ENCODE data around the gene MYH11.
"Not testable (repeated sequence)": the region's sequence is repeated elsewhere in the genome, so short reads cannot be mapped to it uniquely, and the experiment has no call there.

The MYH11 gene

GRCh38 chr16:15704545-15704987 lies 152.3 kb downstream of the MYH11 start:
- Histone ChIP-seq H3K36me3 (ENCODE audit: control insufficient read depth, insufficient read depth, low read length, severe bottlenecking) (peaks cover 12% of the 10 kb centered on the region), H3K4me1 (ENCODE audit: control insufficient read depth, insufficient read depth, low read length) (no peaks in the 10 kb centered on the region), H3K27me3 (replicated peaks; ENCODE audit: control insufficient read depth, insufficient read depth, low read length) (no peaks in the 10 kb centered on the region), H3K9me3 (ENCODE audit: control insufficient read depth, low read length) (no peaks in the 10 kb centered on the region), H3K4me3 (ENCODE audit: low read length) (no peak overlapping the region), H3K9ac (ENCODE audit: low read length) (no peak overlapping the region)
- peak; percentile 90 for DNase-seq (ENCODE audit: low read depth)

GRCh38 chr16:15703029-15703736 lies 153.6 kb downstream of the MYH11 start:
- no peak overlapping the region for H3K4me3 ChIP-seq (ENCODE audit: low read length)
- no peaks in the 10 kb centered on the region for H3K9me3 ChIP-seq (ENCODE audit: control insufficient read depth, low read length)
- H3K27me3 ChIP-seq (replicated peaks; ENCODE audit: control insufficient read depth, insufficient read depth, low read length) = no peaks in the 10 kb centered on the region
- H3K9ac ChIP-seq (ENCODE audit: low read length) = no peak overlapping the region
- DNase-seq (ENCODE audit: low read depth) = no peak
- no peaks in the 10 kb centered on the region for H3K4me1 ChIP-seq (ENCODE audit: control insufficient read depth, insufficient read depth, low read length)
- peaks cover 26% of the 10 kb centered on the region for H3K36me3 ChIP-seq (ENCODE audit: control insufficient read depth, insufficient read depth, low read length, severe bottlenecking)

GRCh38 chr16:15701975-15702970 lies 154.6 kb downstream of the MYH11 start:
- no peak overlapping the region for H3K4me3 ChIP-seq (ENCODE audit: low read length)
- peaks cover 29% of the 10 kb centered on the region for H3K36me3 ChIP-seq (ENCODE audit: control insufficient read depth, insufficient read depth, low read length, severe bottlenecking)
- H3K4me1 ChIP-seq (ENCODE audit: control insufficient read depth, insufficient read depth, low read length) = no peaks in the 10 kb centered on the region
- no peaks in the 10 kb centered on the region for H3K27me3 ChIP-seq (replicated peaks; ENCODE audit: control insufficient read depth, insufficient read depth, low read length)
- DNase-seq (ENCODE audit: low read depth) = peak; percentile 9
- H3K9me3 ChIP-seq (ENCODE audit: control insufficient read depth, low read length) = no peaks in the 10 kb centered on the region
- H3K9ac ChIP-seq (ENCODE audit: low read length) = no peak overlapping the region

- no peak overlapping the region for H3K9ac ChIP-seq (ENCODE audit: low read length)
- H3K27me3 ChIP-seq (replicated peaks; ENCODE audit: control insufficient read depth, insufficient read depth, low read length) = no peaks in the 10 kb centered on the region
- peaks cover 36% of the 10 kb centered on the region for H3K36me3 ChIP-seq (ENCODE audit: control insufficient read depth, insufficient read depth, low read length, severe bottlenecking)
- DNase-seq (ENCODE audit: low read depth) = no peak
- no peaks in the 10 kb centered on the region for H3K9me3 ChIP-seq (ENCODE audit: control insufficient read depth, low read length)
- no peaks in the 10 kb centered on the region for H3K4me1 ChIP-seq (ENCODE audit: control insufficient read depth, insufficient read depth, low read length)
- H3K4me3 ChIP-seq (ENCODE audit: low read length) = no peak overlapping the region
These were observed 155.5 kb downstream of the MYH11 start for GRCh38 chr16:15701367-15701766.

- H3K4me3 ChIP-seq (ENCODE audit: low read length) = no peak overlapping the region
- peaks cover 38% of the 10 kb centered on the region for H3K36me3 ChIP-seq (ENCODE audit: control insufficient read depth, insufficient read depth, low read length, severe bottlenecking)
- no peak for DNase-seq (ENCODE audit: low read depth)
- no peaks in the 10 kb centered on the region for H3K27me3 ChIP-seq (replicated peaks; ENCODE audit: control insufficient read depth, insufficient read depth, low read length)
- no peaks in the 10 kb centered on the region for H3K9me3 ChIP-seq (ENCODE audit: control insufficient read depth, low read length)
- H3K9ac ChIP-seq (ENCODE audit: low read length) = no peak overlapping the region
- no peaks in the 10 kb centered on the region for H3K4me1 ChIP-seq (ENCODE audit: control insufficient read depth, insufficient read depth, low read length)
These were observed 157.0 kb downstream of the MYH11 start for GRCh38 chr16:15699819-15700218.

- H3K4me1 ChIP-seq (ENCODE audit: control insufficient read depth, insufficient read depth, low read length) = no peaks in the 10 kb centered on the region
- H3K27me3 ChIP-seq (replicated peaks; ENCODE audit: control insufficient read depth, insufficient read depth, low read length) = no peaks in the 10 kb centered on the region
- no peak overlapping the region for H3K9ac ChIP-seq (ENCODE audit: low read length)
- no peak for DNase-seq (ENCODE audit: low read depth)
- H3K4me3 ChIP-seq (ENCODE audit: low read length) = no peak overlapping the region
- no peaks in the 10 kb centered on the region for H3K9me3 ChIP-seq (ENCODE audit: control insufficient read depth, low read length)
- peaks cover 37% of the 10 kb centered on the region for H3K36me3 ChIP-seq (ENCODE audit: control insufficient read depth, insufficient read depth, low read length, severe bottlenecking)
These were observed 162.3 kb downstream of the MYH11 start for GRCh38 chr16:15694499-15694898.

- H3K36me3 ChIP-seq (ENCODE audit: control insufficient read depth, insufficient read depth, low read length, severe bottlenecking) = peaks cover 29% of the 10 kb centered on the region
- not testable (repeated sequence) for H3K4me3 ChIP-seq (ENCODE audit: low read length); H3K9ac ChIP-seq (ENCODE audit: low read length); H3K27me3 ChIP-seq (replicated peaks; ENCODE audit: control insufficient read depth, insufficient read depth, low read length); DNase-seq (ENCODE audit: low read depth); H3K4me1 ChIP-seq (ENCODE audit: control insufficient read depth, insufficient read depth, low read length); H3K9me3 ChIP-seq (ENCODE audit: control insufficient read depth, low read length)
These were observed 164.3 kb downstream of the MYH11 start for GRCh38 chr16:15692508-15692907.

GRCh38 chr16:15691046-15691445 lies 165.8 kb downstream of the MYH11 start:
- Histone ChIP-seq H3K27me3 (replicated peaks; ENCODE audit: control insufficient read depth, insufficient read depth, low read length) (no peaks in the 10 kb centered on the region), H3K9me3 (ENCODE audit: control insufficient read depth, low read length) (no peaks in the 10 kb centered on the region), H3K36me3 (ENCODE audit: control insufficient read depth, insufficient read depth, low read length, severe bottlenecking) (peaks cover 26% of the 10 kb centered on the region), H3K4me3 (ENCODE audit: low read length) (no peak overlapping the region), H3K4me1 (ENCODE audit: control insufficient read depth, insufficient read depth, low read length) (no peaks in the 10 kb centered on the region), H3K9ac (ENCODE audit: low read length) (no peak overlapping the region)
- DNase-seq (ENCODE audit: low read depth) = no peak

- H3K27me3 ChIP-seq (replicated peaks; ENCODE audit: control insufficient read depth, insufficient read depth, low read length) = no peaks in the 10 kb centered on the region
- peaks cover 26% of the 10 kb centered on the region for H3K36me3 ChIP-seq (ENCODE audit: control insufficient read depth, insufficient read depth, low read length, severe bottlenecking)
- H3K9ac ChIP-seq (ENCODE audit: low read length) = no peak overlapping the region
- H3K4me3 ChIP-seq (ENCODE audit: low read length) = no peak overlapping the region
- H3K9me3 ChIP-seq (ENCODE audit: control insufficient read depth, low read length) = no peaks in the 10 kb centered on the region
- no peaks in the 10 kb centered on the region for H3K4me1 ChIP-seq (ENCODE audit: control insufficient read depth, insufficient read depth, low read length)
- DNase-seq (ENCODE audit: low read depth) = peak; percentile 41
These were observed 166.5 kb downstream of the MYH11 start for GRCh38 chr16:15690296-15690695.

- H3K4me1 ChIP-seq (ENCODE audit: control insufficient read depth, insufficient read depth, low read length) = no peaks in the 10 kb centered on the region
- no peaks in the 10 kb centered on the region for H3K27me3 ChIP-seq (replicated peaks; ENCODE audit: control insufficient read depth, insufficient read depth, low read length)
- no peak overlapping the region for H3K9ac ChIP-seq (ENCODE audit: low read length)
- no peaks in the 10 kb centered on the region for H3K9me3 ChIP-seq (ENCODE audit: control insufficient read depth, low read length)
- DNase-seq (ENCODE audit: low read depth) = no peak
- H3K36me3 ChIP-seq (ENCODE audit: control insufficient read depth, insufficient read depth, low read length, severe bottlenecking) = peaks cover 19% of the 10 kb centered on the region
- no peak overlapping the region for H3K4me3 ChIP-seq (ENCODE audit: low read length)
These were observed 167.5 kb downstream of the MYH11 start for GRCh38 chr16:15689290-15689689.

GRCh38 chr16:15686287-15686686 lies 170.5 kb downstream of the MYH11 start:
- Histone ChIP-seq H3K9me3 (ENCODE audit: control insufficient read depth, low read length) (no peaks in the 10 kb centered on the region), H3K4me3 (ENCODE audit: low read length) (no peak overlapping the region), H3K36me3 (ENCODE audit: control insufficient read depth, insufficient read depth, low read length, severe bottlenecking) (peaks cover 12% of the 10 kb centered on the region), H3K27me3 (replicated peaks; ENCODE audit: control insufficient read depth, insufficient read depth, low read length) (no peaks in the 10 kb centered on the region), H3K4me1 (ENCODE audit: control insufficient read depth, insufficient read depth, low read length) (peaks cover 3% of the 10 kb centered on the region), H3K9ac (ENCODE audit: low read length) (no peak overlapping the region)
- no peak for DNase-seq (ENCODE audit: low read depth)

Measured in adipocyte (in vitro differentiated cells).